GM18907 (cell line): Measurements from ENCODE around the gene DBF4B.

ENCODE experiments used
- ATAC-seq: cut with Tn5 transposase; IDR thresholded peaks from one replicate; pipeline ENCODE4 v1.9.1; 2021; ENCODE audit warnings: mild to moderate bottlenecking, moderate library complexity; ENCODE audit not compliant: unreplicated experiment

Gene DBF4B

DNA sequence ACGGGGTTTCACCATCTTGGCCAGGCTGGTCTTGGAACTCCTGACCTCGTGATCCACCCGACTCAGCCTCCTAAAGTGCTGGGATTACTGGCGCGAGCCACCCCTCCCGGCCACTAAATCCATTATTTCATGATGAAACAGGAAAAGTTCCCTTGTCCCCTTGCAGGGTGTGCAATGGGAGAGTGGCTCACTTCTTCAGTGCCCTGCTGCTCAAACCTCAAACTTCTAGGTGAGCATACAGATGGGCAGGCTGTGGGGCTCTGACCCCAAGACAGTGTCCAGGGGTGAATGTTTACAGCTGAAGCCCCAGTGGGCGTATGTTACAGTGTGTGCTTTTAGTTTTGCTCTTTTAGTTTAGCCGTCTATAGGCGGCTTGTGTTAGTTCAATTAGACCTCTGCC is 87.0 kb downstream of the DBF4B start:
- ATAC-seq: no peak

DNA sequence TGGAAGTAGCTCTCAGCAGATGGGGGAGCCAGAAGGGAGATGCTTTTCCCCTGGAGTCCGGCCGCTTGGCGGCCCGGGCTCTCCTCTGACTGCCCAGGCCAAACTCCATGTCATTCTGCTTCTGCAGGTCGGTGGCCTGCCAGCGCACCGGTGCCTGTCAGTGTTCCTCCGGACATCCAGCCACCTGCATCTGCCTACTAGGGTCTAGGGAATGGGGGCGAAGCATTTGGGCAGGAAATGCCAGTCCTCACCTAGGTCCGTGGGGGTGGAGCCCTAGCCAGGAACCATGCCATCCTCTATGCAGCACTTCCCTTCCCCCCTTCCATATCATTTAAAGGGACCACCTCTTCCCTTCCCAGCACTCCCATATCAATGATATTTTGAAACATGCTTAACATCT is 87.5 kb downstream of the DBF4B start:
- no peak for ATAC-seq

DNA sequence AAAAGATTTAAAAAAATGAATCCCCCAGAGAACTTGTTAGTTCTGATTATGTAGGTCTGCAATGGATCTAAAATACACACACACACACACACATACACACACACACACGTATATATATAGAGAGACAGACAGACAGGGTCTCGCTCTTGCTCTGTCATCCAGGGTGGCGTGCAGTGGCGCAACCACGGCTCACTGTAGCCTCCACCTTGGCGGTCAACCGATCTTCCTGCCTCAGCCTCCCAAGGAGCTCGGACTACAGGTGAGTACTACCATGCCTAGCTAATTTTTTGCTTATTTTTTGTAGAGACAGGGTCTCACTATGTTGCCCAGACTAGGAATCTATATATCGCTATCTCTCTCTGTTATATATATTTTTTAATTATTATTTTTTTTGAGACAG is 88.3 kb downstream of the DBF4B start:
- no peak for ATAC-seq

DNA sequence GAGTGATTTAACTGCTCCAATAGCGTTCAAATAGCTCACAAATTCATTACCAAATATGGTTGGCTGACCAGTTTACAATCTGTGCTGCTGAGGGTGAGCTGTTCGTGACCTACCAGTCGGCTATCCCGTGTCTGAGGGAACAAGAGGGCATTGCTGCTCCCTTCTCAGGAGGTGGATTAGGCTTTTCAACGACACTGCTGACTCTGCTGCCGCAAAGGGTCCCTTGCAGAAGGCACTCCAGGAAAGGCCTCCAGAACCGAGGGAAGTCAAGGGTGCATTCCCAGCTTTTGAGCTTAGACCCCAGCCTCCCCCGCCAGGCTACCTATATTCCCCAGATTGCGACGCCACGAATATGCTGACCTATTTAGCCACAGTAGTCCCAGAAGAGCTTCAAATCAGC is 89.3 kb downstream of the DBF4B start:
- no peak for ATAC-seq

DNA sequence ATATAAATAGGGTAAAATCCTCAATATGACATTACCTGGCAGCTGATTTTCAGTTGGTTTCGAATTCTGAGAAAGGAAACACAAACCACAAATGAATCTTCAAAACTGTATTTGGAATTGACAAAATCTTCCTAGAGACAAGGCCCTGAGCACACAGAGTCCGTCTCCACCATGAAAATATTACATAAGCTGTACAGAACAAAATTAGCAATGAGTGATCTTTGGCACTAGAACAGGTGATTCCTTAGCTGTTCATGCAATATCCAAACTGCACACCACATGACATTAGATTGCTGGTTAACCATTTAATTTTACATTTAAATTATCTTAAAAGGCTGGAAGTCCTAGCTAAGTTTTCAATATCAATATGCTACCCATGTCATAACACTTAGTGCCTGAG is 89.9 kb downstream of the DBF4B start:
- ATAC-seq: no peak
